WI38 (cell line): Measurements from ENCODE around the gene NRG3.

ENCODE experiments used
- H3K4me3 ChIP-seq: 2 replicates; pipeline ENCODE4 v1.5.1; 2011; ENCODE audit warnings: low read depth, mild to moderate bottlenecking, control low read depth, low read length
- CTCF ChIP-seq: IDR thresholded peaks from 2 replicates; pipeline ENCODE4 v1.5.1; 2012; ENCODE audit warnings: low read depth, mild to moderate bottlenecking, control low read depth, low read length

Gene NRG3

GRCh38 chr10:82397854-82398253 is 522.9 kb downstream of the NRG3 start:
- no peak overlapping the region for H3K4me3 ChIP-seq
- TF ChIP-seq CTCF, result no peak

GRCh38 chr10:82399850-82400249 is 524.9 kb downstream of the NRG3 start:
- no peak for TF ChIP-seq CTCF
- no peak overlapping the region for H3K4me3 ChIP-seq

- no peak overlapping the region for H3K4me3 ChIP-seq
- TF ChIP-seq CTCF, result no peak
Measured at GRCh38 chr10:82400841-82401240, 525.8 kb downstream of the NRG3 start.

GRCh38 chr10:82402906-82403401 is 528.0 kb downstream of the NRG3 start:
- no peak for TF ChIP-seq CTCF

GRCh38 chr10:82409671-82410070 is 534.7 kb downstream of the NRG3 start:
- TF ChIP-seq CTCF, result no peak

More at GRCh38 chr10:82402906-82403401, 528.0 kb downstream of the NRG3 start:
- no peak overlapping the region for H3K4me3 ChIP-seq

DNA sequence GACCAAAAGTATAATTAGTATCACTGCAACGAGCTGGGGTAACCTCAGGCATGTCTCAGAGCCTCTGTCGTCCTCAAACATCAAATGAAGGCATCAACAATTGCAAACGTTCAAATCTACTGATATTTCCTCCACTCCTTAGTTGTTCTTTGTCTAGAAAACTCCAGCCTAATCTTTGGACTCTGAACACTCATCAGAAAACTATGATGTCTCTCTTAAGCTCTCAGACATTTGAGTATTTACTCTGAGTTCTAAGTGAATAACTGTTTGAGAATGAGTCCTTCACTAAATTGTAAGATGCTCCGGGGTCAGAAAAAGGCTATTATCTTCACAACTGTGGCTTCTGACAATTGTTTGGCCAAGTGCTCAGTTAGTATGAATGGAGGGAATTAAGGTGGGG is 536.4 kb downstream of the NRG3 start:
- no peak for TF ChIP-seq CTCF
- H3K4me3 ChIP-seq, result no peak overlapping the region

More at GRCh38 chr10:82409671-82410070, 534.7 kb downstream of the NRG3 start:
- no peak overlapping the region for H3K4me3 ChIP-seq

DNA sequence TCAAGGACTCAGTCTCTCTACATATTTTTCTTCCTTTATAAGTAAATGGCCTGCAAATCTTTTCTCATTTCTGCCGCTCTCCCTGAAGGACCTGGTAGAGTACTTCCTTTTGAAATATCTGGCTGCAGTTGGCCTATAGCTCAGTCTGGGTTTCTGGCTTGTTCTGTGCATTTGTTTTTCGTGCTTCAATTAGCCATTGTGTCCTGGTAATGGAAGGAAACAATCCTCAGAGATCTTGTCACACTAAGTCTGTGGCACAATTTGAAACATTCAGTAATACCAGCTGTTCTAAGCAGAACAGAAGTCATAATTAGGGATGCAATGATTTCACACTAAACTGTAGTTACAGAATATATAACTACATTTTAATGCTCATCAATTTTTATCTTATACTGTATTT is 545.0 kb downstream of the NRG3 start:
- TF ChIP-seq CTCF, result no peak

More for the DNA sequence above, 545.0 kb downstream of the NRG3 start:
- H3K4me3 ChIP-seq, result no peak overlapping the region
